Endothelial cell (in vitro differentiated cells): ENCODE data around the gene ENHO. TPM values are rescaled to one million over a fixed set of nuclear protein-coding genes. Genes with fewer than 3 reads are reported as not detected.

Experiments used
- DNase-seq: peaks from one replicate; pipeline ENCODE4 v3.0.0; 2021; ENCODE audit warnings: low spot score
- H3K27ac Mint-ChIP-seq: one replicate; pipeline ENCODE4 v1.8.0; 2021; ENCODE audit warnings: mixed read lengths, inconsistent platforms; ENCODE audit not compliant: unreplicated experiment
- H3K27me3 Mint-ChIP-seq: one replicate; pipeline ENCODE4 v1.8.0; 2021; ENCODE audit warnings: mild to moderate bottlenecking, moderate library complexity, mixed read lengths, inconsistent platforms; ENCODE audit not compliant: unreplicated experiment
- H3K36me3 Mint-ChIP-seq: one replicate; pipeline ENCODE4 v1.8.0; 2021; ENCODE audit warnings: mild to moderate bottlenecking, low read depth, mixed read lengths, inconsistent platforms; ENCODE audit not compliant: unreplicated experiment
- H3K4me1 Mint-ChIP-seq: one replicate; pipeline ENCODE4 v1.8.0; 2021; ENCODE audit warnings: mild to moderate bottlenecking, mixed read lengths, inconsistent platforms; ENCODE audit not compliant: unreplicated experiment
- H3K4me3 Mint-ChIP-seq: one replicate; pipeline ENCODE4 v1.8.0; 2021; ENCODE audit warnings: mild to moderate bottlenecking, mixed read lengths, inconsistent platforms; ENCODE audit not compliant: unreplicated experiment
- H3K9me3 Mint-ChIP-seq: one replicate; pipeline ENCODE4 v1.8.0; 2021; ENCODE audit warnings: mixed read lengths, inconsistent platforms; ENCODE audit not compliant: unreplicated experiment
- total RNA-seq: library from RNA; stranded (reverse); fragmentation: NEBNext Ultra II Directional; extraction: Animal tissue kit (Norgen Biotek cat#: 25700); gene quantifications from one replicate; pipeline ENCODE4 v1.2.1, GENCODE V29; 2021; ENCODE audit not compliant: unreplicated experiment
- TF ChIP-seq, protein P1 (sequence below): fragments of 200-600 bp; sonication (generic); IDR thresholded peaks from one replicate; pipeline ENCODE4 v1.5.0; 2021; ENCODE audit warnings: antibody characterized with exemption; ENCODE audit not compliant: unreplicated experiment

The ENHO gene
- total RNA-seq, 1 donor from 2014 or later, result 4.1 TPM

DNA sequence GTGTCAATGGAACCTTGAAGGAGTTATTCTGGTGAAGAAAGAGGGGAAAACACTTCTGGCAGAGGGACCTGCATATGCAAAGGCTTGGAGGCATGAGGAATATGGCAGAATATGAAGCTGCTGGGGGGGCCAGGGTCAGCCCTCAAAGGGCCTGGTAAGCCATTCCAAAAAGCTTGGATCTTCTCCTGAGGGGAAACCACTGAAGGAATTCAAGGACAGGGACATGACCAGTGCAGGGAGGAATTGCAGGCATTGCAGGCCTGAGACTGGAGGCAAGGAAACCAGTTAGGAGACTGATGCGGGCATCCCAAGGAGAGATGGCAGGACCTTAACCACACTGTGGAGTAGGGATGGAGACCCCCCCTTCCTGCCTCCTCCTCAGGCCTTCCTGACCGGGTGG, 21.4 kb downstream of the ENHO start:
- H3K4me1 Mint-ChIP-seq, result peaks cover 4% of the 10 kb centered on the region
- TF ChIP-seq, protein P1, sequence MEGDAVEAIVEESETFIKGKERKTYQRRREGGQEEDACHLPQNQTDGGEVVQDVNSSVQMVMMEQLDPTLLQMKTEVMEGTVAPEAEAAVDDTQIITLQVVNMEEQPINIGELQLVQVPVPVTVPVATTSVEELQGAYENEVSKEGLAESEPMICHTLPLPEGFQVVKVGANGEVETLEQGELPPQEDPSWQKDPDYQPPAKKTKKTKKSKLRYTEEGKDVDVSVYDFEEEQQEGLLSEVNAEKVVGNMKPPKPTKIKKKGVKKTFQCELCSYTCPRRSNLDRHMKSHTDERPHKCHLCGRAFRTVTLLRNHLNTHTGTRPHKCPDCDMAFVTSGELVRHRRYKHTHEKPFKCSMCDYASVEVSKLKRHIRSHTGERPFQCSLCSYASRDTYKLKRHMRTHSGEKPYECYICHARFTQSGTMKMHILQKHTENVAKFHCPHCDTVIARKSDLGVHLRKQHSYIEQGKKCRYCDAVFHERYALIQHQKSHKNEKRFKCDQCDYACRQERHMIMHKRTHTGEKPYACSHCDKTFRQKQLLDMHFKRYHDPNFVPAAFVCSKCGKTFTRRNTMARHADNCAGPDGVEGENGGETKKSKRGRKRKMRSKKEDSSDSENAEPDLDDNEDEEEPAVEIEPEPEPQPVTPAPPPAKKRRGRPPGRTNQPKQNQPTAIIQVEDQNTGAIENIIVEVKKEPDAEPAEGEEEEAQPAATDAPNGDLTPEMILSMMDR, result no peak
- no peak overlapping the region for H3K27ac Mint-ChIP-seq
- no peak for DNase-seq
- H3K9me3 Mint-ChIP-seq, result no peaks in the 10 kb centered on the region
- peaks cover 5% of the 10 kb centered on the region for H3K27me3 Mint-ChIP-seq
- H3K4me3 Mint-ChIP-seq, result no peak overlapping the region
- H3K36me3 Mint-ChIP-seq, result no peaks in the 10 kb centered on the region

DNA sequence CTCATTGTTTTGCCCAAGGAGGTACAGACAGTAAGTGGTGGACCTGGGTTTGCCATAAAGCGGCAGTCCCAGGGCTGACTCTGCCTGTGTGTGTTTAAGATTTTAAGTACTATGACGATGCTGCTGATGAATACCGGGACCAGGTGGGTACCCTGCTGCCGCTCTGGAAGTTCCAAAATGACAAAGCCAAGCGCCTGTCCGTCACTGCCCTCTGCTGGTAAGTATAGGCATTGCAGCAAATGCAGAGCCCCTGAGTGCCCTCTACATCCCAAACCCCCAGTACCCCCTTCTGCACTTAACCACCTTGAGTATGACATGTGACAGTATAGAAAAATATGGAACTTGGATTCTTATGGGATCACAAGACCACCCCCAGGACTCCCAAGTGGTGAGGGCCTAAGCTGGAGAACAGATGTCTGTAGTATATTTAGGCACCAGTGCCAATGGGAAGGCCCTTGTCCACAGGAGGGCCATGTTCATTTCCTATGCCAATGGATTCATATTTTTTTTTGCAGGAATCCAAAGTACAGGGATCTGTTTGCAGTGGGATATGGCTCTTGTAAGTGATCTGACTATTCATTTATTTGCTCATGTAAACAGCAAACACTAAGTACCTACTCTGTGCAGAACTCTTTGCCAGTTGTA, 22.0 kb downstream of the ENHO start:
- H3K27ac Mint-ChIP-seq, result no peak overlapping the region
- no peaks in the 10 kb centered on the region for H3K36me3 Mint-ChIP-seq
- no peaks in the 10 kb centered on the region for H3K9me3 Mint-ChIP-seq
- H3K4me1 Mint-ChIP-seq, result peaks cover 11% of the 10 kb centered on the region
- TF ChIP-seq, protein P1, result peak; percentile 96
- H3K27me3 Mint-ChIP-seq, result peaks cover 5% of the 10 kb centered on the region
- peak; percentile 77 for DNase-seq
- H3K4me3 Mint-ChIP-seq, result no peak overlapping the region

DNA sequence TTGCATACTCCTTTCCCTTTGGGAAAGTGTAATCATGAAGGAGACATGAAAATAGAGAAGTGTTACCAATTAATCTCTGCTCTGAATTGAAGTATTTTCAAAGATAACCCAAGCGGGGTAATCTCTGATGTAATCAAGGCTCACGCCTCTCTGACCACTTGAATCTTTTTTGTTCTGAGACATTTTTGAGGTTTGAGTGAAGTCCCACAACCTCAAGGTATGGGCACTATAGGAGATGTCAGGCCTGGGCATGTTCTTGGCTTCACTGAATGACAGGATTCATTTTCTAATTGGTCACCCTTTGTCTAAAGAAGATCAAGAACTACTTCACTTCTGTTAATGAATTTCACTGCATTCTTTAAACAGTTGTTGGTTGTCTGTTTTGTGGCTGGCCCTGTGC, 23.7 kb downstream of the ENHO start:
- H3K36me3 Mint-ChIP-seq, result no peaks in the 10 kb centered on the region
- no peak overlapping the region for H3K27ac Mint-ChIP-seq
- H3K27me3 Mint-ChIP-seq, result peaks cover 2% of the 10 kb centered on the region
- no peak overlapping the region for H3K4me3 Mint-ChIP-seq
- H3K4me1 Mint-ChIP-seq, result peaks cover 13% of the 10 kb centered on the region
- no peaks in the 10 kb centered on the region for H3K9me3 Mint-ChIP-seq
- TF ChIP-seq, protein P1, result no peak
- no peak for DNase-seq

DNA sequence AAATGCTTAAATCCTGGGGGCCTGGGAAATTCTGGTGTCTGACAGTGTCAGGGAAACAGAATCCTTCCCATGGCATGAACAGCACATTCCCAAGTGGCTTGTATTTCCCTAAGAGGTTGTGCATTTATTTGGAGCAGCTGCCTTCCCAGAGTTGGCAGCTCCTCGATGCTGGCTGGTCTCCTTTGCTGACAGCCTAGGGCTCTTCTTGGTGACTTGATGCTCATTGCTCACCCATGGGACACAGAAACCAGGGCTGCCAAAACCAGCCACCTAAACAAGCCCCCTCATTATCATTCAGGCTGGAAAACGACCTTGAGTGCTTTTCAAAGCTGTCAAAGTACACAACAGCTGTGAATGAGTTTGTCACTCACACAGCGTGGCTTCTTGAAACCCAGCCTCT, 24.2 kb downstream of the ENHO start:
- no peaks in the 10 kb centered on the region for H3K36me3 Mint-ChIP-seq
- TF ChIP-seq, protein P1, result no peak

DNA sequence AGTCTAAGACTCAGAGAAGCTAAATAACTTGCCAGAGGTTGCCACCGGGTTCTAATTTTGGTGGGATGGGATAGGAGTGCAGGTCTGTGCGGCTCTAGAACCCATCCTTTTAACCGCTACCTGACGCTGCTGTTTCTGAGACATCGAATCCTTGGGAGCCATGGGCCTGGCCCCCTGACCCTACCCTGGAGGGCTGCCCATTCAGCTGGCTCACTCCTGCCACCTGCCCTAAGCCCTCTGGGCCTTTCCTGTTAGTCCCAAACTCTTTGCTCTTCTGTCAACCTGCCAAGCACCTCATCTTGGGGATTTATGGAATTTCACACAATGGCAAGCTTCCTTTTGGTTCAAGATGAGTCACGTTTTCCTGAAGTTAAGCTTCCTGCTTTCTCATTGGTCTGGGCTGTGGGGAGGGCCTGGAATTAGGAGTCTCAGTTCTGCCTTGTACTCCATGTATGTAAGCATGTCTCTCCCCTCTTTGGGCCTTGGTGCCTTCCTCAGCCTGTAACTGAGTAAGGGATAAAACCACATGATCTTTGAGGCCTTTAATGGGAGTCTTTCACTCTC, 26.6 kb downstream of the ENHO start:
- H3K4me3 Mint-ChIP-seq, result no peak overlapping the region
- TF ChIP-seq, protein P1, result no peak
- no peaks in the 10 kb centered on the region for H3K9me3 Mint-ChIP-seq
- peaks cover 16% of the 10 kb centered on the region for H3K4me1 Mint-ChIP-seq
- no peak overlapping the region for H3K27ac Mint-ChIP-seq
- H3K36me3 Mint-ChIP-seq, result no peaks in the 10 kb centered on the region
- H3K27me3 Mint-ChIP-seq, result peaks cover 2% of the 10 kb centered on the region
- DNase-seq, result no peak

More for the DNA sequence above, 24.2 kb downstream of the ENHO start:
- DNase-seq, result no peak
- Mint-ChIP-seq H3K9me3 (no peaks in the 10 kb centered on the region), H3K27ac (no peak overlapping the region), H3K4me1 (peaks cover 16% of the 10 kb centered on the region), H3K27me3 (peaks cover 2% of the 10 kb centered on the region), H3K4me3 (no peak overlapping the region)
